Measurements from ENCODE around the gene PATL1.
A peak's percentile ranks its signal among the peaks of the same experiment; 100 is the strongest.
"Not testable (repeated sequence)": the region's sequence is repeated elsewhere in the genome, so short reads cannot be mapped to it uniquely, and the experiment has no call there.

The PATL1 gene

DNA sequence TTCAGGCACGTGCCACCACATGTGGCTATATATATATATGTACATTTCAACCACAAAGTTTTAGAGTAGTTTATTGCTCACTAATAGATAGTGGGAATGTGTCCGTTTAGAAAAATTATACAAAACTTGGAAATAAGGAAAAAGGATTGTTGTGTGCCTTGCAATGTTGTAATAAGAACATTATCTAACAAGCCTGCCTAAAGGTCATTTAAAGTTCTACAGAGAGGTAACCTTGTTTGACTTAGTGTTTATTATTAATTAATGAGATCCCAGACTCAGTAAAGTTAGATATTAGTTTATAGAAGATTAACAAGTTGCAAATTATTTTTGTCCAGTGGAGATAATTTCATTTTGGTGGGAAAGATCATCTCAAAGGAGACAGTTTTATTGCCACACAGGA is 5.5 kb upstream of the PATL1 start:
- FAIRE-seq = no peak

DNA sequence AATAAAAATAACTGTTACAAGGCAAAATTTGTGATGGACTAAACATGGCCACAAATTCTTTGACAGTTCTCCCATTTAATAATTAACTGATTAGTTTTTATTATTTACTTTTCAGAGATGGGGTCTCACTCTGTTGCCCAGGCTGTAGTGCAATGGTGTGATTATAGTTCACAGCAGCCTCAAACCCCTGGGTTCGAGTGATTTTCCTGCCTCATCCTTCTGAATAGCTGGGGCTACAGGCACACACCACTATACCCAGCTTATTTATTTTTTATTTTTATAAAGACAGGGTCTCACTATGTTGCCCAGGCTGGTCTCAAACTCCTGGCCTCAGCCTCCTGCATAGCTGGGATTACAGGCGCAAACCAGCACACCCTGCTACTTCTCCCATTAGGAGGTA is 4.5 kb upstream of the PATL1 start:
- FAIRE-seq = no peak

GRCh38 chr11:59671471-59671870 is 2.6 kb upstream of the PATL1 start:
- FAIRE-seq = no peak

- no peak for FAIRE-seq
Observed at GRCh38 chr11:59669611-59670009, 773 bp upstream of the PATL1 start.

DNA sequence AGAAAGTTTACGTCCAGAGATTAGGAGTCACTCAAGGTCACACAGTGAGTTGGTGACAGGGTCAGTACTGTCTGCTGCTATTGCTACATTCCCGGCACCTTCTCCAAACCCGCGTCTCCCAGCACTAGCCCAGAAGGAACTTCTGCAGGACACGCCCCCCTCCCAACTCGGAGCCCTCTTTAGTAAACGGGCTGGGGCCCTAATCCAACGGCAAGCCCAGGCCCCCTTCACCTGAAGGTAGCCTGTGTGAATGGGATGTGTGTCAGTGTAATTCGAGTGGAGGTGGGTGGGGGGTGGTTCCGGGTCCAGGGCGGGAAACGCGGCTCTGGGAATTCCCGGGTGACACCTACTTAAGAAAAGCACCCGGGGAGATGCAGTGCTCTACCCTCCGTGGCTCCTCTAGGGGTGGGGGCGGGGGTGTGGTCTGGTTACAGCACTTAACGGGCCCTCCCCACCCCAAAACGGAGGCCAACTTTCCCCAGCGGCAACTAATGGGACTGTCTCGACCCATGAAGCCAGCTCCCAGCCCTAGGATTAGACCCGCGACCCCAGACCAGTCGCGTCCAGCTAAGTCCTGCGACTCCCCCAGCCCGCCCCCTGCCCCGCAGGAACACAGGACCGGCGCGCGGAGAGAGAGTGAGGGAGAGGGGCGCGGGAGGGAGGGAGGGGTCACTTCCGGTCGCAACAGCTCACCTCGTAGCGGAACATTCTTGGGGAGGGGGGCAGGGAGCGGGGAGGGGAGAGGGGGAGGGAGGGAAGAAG is 468 bp downstream of the PATL1 start:
- no peak for FAIRE-seq

DNA sequence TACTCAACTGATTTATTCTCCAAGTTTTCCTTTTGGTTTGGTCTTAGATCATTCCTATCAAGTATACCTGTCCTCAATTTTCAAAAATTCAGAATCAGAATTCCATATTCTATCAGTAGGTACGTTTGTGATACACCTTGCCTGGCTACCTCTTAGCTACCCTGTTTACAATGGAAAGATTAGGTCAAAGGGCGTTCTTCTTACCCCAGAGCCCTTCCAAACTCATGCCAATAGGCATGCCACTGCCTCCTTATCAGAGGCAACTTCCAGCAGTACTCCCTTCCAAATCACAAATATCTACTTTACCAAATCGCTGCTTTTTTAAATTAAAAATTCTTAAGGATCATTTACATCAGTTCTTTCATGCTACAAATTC is 1.0 kb downstream of the PATL1 start:
- FAIRE-seq = no peak

GRCh38 chr11:59666969-59667368 is 1.9 kb downstream of the PATL1 start:
- FAIRE-seq = no peak

DNA sequence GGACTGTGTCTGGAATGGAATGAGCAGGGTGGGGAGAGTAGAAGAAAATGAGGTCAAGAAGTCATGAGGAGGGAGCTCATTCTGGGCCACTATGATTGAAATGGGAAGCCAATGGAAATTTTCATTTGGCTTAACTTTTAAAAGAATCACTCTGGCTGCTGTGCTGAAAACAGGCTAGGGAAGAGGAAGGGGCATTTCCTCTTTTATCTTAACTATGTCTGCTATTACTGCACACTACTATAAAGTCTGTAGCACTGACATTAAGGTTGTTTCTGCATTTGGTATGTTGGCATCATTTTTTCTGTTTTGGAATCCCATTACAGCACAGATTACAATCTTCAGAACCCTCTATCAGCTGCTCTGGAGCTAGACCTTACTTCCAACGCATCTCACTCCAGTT is 8.2 kb downstream of the PATL1 start:
- FAIRE-seq = no peak

GRCh38 chr11:59659981-59660380 is 8.9 kb downstream of the PATL1 start:
- no peak for FAIRE-seq

GRCh38 chr11:59658036-59658435 is 10.8 kb downstream of the PATL1 start:
- FAIRE-seq = no peak

DNA sequence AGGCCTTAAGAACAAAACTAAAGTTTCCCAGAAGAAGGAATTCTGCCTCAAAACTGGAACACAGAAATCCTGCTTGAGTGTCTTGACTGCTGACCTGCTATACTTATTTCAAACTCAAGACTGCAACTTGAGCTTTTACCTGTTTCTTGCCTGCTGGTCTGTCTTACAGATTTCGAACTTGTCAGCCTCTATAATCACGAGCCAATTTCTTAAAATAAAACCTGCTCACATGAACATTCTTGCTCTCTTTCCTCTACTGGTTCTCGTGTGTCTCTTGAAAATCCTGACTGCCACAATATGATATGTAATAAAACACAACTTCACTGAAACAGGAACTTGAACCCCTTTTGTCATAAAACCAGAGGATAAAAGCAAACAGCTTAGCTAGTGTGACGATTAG is 13.9 kb downstream of the PATL1 start:
- FAIRE-seq = no peak

DNA sequence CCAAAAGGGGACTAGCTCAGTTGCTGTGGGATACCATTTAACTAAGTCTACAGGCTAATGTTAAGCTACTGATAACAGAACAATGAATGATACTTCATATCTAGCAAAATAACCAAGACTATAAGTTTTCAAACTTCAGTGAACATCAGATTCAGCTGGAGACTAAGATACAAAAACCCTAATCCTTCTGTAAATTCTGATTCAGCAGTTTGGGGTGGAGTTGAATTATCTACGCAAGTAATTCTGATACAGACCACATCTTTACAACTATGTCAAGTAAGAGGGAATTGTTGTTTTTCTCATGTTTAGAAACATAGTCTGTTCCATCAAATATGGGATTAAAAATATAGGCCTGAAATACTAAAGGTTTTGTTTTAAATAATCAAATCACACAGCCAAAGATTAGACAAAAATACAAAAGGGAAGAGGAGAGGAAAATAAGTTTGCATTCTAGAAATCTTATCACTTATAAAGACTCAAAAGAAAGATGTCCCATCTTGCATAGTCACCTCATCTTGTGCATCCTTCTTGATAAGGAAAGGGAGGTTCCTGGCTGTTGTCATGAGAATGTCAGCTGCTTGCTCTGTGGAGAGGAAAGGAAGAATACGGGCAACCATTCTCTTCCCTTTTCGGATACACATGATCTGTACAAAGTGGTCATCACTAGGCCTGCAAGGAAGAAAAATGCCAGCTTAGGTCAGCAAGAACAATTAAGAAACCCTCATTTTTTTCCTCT is 21.4 kb downstream of the PATL1 start:
- no peak for FAIRE-seq

- no peak for FAIRE-seq
Observed at GRCh38 chr11:59644528-59644927, 24.3 kb downstream of the PATL1 start.

GRCh38 chr11:59643390-59643789 is 25.4 kb downstream of the PATL1 start:
- FAIRE-seq = no peak

DNA sequence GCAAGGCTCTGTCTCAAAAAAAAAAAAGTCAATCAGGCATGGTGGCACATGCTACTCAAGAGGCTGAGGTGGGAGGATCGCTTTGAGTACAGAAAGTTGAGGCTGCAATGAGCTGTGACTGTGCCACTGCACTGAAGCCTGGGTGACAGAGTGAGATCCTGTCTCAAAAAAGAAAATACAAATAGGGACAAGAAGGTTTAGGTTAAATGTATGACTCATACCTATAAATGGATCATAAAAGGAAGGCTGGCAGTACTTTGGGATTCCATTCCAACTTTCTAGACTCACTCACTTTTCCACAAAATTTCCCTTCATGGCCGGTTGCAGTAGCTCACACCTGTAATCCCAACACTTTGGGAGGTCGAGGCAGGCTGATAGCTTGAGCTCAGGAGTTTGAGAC is 27.7 kb downstream of the PATL1 start:
- FAIRE-seq = no peak

- no peak for FAIRE-seq
Observed at GRCh38 chr11:59630493-59630892, 38.3 kb downstream of the PATL1 start.

GRCh38 chr11:59629996-59630395 is 38.8 kb downstream of the PATL1 start:
- FAIRE-seq = no peak

DNA sequence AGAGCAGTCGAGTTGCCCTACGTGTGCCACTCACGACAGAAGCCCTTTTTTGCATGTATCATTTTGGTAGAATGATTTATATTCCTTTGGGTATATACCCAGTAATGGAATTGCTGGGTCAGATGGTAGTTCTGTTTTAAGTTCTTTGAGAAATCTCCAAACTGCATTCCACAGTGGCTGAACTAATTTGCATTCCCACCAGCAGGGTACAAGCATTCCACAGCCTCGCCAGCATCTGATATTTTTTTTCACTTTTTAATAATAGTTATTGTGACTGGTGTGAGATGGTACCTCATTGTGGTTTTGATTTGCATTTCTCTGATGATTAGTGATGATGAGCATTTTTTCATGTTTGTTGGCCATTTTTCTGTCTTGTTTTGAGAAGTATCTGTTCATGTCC is 41.9 kb downstream of the PATL1 start:
- not testable (repeated sequence) for FAIRE-seq

GRCh38 chr11:59625703-59626102 is 43.1 kb downstream of the PATL1 start:
- no peak for FAIRE-seq

DNA sequence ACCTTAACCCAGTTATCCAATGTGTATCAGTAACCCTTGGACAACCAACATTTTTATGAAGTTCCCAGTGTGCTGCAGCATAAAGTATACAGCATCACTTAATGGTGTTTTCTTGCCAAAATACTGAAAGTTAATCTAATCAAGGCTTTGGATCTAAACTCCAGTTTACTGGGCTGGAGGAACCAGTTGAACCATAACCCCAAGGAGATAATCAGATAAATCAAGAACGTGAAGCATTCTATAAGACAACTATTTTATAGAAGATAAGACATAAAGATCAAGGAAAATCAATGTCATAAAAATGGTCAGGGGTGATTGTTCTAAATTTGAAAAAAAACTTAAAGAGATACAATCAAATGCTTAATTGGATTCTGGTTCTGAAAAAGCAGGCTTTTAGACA is 51.0 kb downstream of the PATL1 start:
- FAIRE-seq = no peak

DNA sequence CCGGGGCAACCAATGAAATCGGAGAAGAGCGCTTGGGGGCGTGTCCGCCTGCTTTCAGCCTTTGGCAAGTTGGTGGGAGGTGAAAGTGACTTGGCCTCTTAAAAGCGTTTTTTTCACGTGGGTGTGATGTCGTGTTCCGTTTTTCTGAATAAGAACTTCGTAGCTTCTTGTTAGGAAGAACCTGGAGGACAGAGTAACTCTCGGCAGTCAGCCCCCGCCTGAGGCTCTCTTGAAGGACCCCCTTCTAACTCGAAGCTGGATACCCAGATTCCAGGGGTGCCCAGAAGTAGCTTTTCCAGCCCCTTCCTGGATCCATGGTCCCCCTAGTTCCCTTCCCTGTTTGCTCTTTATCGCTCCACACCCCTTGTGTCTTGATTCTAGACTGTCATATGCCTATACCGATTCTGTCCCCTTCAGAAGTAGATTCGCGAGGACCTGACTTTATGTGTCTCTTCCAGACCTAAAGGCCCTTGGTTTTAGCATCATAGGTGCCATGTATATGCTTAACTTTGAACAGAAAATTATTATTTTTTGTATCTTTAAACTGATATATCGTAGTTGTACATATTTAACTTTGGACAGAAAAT is 52.3 kb downstream of the PATL1 start:
- FAIRE-seq = no peak

DNA sequence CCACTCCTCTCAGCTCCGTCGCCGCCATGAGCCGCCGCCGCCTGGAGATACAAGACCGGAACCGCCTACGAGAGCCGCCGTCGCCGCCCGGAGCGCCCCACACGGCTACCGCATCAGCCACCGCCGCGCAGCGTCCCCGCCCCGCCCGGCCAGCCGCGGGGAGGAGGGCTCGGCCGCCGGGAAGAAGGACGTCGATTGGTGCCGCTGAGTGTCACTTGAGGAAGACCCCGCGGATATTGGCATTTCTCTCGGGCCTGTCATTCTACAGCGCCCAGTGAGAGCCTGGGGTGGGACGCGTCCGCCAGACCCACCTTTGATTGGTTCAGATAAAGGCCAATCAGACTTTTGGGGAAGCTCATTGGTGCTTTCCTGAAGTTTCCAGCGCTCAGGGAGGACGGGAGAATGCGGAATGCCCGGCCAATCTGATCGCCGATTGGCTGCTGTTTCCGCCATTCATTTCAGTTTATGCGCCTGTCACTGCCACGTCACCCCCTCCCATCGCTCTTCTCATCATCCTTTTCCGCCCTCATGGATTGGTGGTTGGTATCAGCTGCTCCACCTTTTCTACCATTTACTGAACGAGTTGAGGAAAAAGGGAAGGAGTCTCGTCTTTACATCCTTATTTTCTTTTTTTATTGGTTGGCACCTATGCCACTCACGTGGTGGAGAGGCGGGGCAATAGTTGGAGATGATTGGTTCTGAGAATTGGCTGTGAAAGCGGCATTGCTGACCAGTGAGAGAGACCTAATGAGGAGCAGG is 53.0 kb downstream of the PATL1 start, which contains the start of gene OSBP:
OSBP (minus strand) TSS at position 138 of the 759 bp plus-strand sequence; CDS start at position 28, 110 bp downstream.
- peak; percentile 98 for FAIRE-seq

DNA sequence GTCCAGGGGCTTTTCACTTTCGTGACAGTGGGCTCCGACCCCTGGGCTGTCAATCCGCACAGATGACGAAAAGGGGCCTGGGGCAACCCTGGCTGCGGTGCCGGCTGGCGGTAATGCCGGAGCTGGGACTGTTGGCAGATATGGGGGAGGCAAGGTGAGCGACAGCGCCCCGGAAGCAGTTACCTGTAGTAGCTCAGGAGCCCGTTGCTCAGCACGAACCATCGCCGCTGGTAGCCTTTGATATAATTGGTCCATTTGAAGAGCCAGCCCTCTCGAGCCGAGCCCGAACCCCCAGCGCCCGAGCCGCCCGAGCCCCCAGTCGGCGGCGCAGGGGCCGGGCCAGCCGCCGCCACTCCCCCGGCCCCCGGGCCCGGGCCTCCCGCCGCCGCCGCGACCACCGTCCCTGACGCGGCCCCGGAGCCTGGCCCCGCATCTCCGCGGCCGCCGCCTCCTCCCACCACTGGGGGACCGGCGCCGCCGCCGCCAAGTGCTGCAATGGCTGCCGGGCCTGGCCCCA is 53.7 kb downstream of the PATL1 start:
- FAIRE-seq = no peak

Measured in TTC549 (cell line).